A549 (cell line): ENCODE measurements around the gene NEDD4L. TPM values are rescaled to one million over a fixed set of nuclear protein-coding genes. Genes with fewer than 3 reads are reported as not detected.
A peak's percentile ranks its signal among the peaks of the same experiment; 100 is the strongest.

Source experiments
- ATAC-seq, 2 experiments: fragments of 200-7000 bp in 1 of 2; fragments of >200 bp in 1 of 2; cut with Nextera tagmentation in 1 of 2; cut with Tn5 transposase in 1 of 2; 3 replicates each; pipeline versions ENCODE4 v1.8.0 to v1.9.1; 2018 to 2020; ENCODE audit warnings: mild to moderate bottlenecking in 1 of 2, moderate library complexity in 1 of 2
- CTCF ChIA-PET: fragments of 300-600 bp; sonication (Branson Sonifier 250); formaldehyde crosslinking; extraction: SDS; loops from one replicate; lab custom pipeline; 2021; ENCODE audit warnings: antibody characterized with exemption, inconsistent platforms; lab: Yijun Ruan, JAX
- POLR2A ChIA-PET: fragments of 350-600 bp; formaldehyde crosslinking; extraction: SDS; loops from one replicate; lab custom pipeline; 2021; ENCODE audit warnings: antibody characterized with exemption, inconsistent platforms; lab: Yijun Ruan, JAX
- DNase-seq, 2 experiments: peaks; one replicate each; pipeline versions ENCODE4 v3.0.0 to v3.0.0-alpha.2; 2011 to 2016; ENCODE audit warnings: low read depth in 1 of 2, low spot score in 1 of 2
- FAIRE-seq: peaks from 2 replicates; lab custom pipeline; 2011; peaks lifted over from hg19 to GRCh38; lab: Jason Lieb, UNC
- H3K27ac ChIP-seq, 2 experiments: fragments of >200 bp; sonication (Bioruptor Twin); formaldehyde crosslinking; 3 replicates each; pipeline ENCODE4 v1.5.1; 2016 to 2017
- H3K4me1 ChIP-seq: fragments of >200 bp; sonication (Bioruptor Twin); formaldehyde crosslinking; 3 replicates; pipeline ENCODE4 v1.6.1; 2016
- H3K4me2 ChIP-seq: fragments of >200 bp; sonication (Bioruptor Twin); formaldehyde crosslinking; 3 replicates; pipeline ENCODE4 v1.6.1; 2016
- H3K4me3 ChIP-seq: fragments of >200 bp; sonication (Bioruptor Twin); formaldehyde crosslinking; 3 replicates; pipeline ENCODE4 v1.5.1; 2016
- H3K9me3 ChIP-seq: fragments of >200 bp; sonication (Bioruptor Twin); formaldehyde crosslinking; 3 replicates; pipeline ENCODE4 v1.6.1; 2016
- ELK1 ChIP-seq: fragments of 150-350 bp; IDR thresholded peaks from 2 replicates; pipeline ENCODE4 v1.6.1; 2014; ENCODE audit warnings: low read depth, mild to moderate bottlenecking, low read length
- EP300 ChIP-seq, 2 experiments: fragments of >200 bp; sonication (Bioruptor Twin); formaldehyde crosslinking; IDR thresholded peaks; 2 replicates in 1 of 2; 3 replicates in 1 of 2; pipeline ENCODE4 v1.6.1; 2016 to 2017
- ESRRA ChIP-seq: fragments of 150-350 bp; IDR thresholded peaks from 2 replicates; pipeline ENCODE4 v1.6.1; 2014; ENCODE audit warnings: mild to moderate bottlenecking, low read length, borderline replicate concordance
- FOSB ChIP-seq: fragments of 250-450 bp; sonication (Bioruptor Pico); IDR thresholded peaks from 2 replicates; pipeline ENCODE4 v1.5.0; 2020; ENCODE audit warnings: mild to moderate bottlenecking, moderate library complexity
- HDAC2 ChIP-seq: fragments of 200-600 bp; sonication (generic); IDR thresholded peaks from 2 replicates; pipeline ENCODE4 v1.6.1; 2016
- HES2 ChIP-seq: fragments of >200 bp; sonication (Bioruptor Twin); formaldehyde crosslinking; IDR thresholded peaks from 2 replicates; pipeline ENCODE4 v1.6.1; 2016
- HEYL ChIP-seq: fragments of 250-450 bp; sonication (Bioruptor Pico); IDR thresholded peaks from 2 replicates; pipeline ENCODE4 v1.8.0; 2021; ENCODE audit warnings: mild to moderate bottlenecking, moderate library complexity
- HOXA7 ChIP-seq: fragments of 250-450 bp; sonication (Bioruptor Pico); IDR thresholded peaks from 2 replicates; pipeline ENCODE4 v1.5.0; 2020; ENCODE audit warnings: mild to moderate bottlenecking, moderate library complexity
- JUN ChIP-seq, 2 experiments: fragments of >200 bp; sonication (Bioruptor Twin); formaldehyde crosslinking; IDR thresholded peaks; 2 replicates in 1 of 2; 3 replicates in 1 of 2; pipeline ENCODE4 v1.6.1; 2016 to 2017
- JUNB ChIP-seq: fragments of >200 bp; sonication (Bioruptor Twin); formaldehyde crosslinking; IDR thresholded peaks from 2 replicates; pipeline ENCODE4 v1.6.1; 2016
- MAFK ChIP-seq: fragments of 450-650 bp; IDR thresholded peaks from 2 replicates; pipeline ENCODE4 v1.6.1; 2014; ENCODE audit not compliant: partially characterized antibody
- NPAS2 ChIP-seq: fragments of 250-450 bp; sonication (Bioruptor Pico); IDR thresholded peaks from 2 replicates; pipeline ENCODE4 v1.8.0; 2022; ENCODE audit warnings: mild to moderate bottlenecking, moderate library complexity, borderline replicate concordance
- NR3C1 ChIP-seq: fragments of >200 bp; sonication (Bioruptor Twin); formaldehyde crosslinking; IDR thresholded peaks from 3 replicates; pipeline ENCODE4 v1.6.1; 2017
- POLR2AphosphoS2 ChIP-seq: conservative IDR thresholded peaks from 2 replicates; pipeline ENCODE4 v1.6.1; 2012; ENCODE audit warnings: low read length, improper control_type of control experiment, inconsistent platforms
- RAD21 ChIP-seq, 2 experiments: fragments of >200 bp in 1 of 2; sonication (Bioruptor Twin) in 1 of 2; formaldehyde crosslinking in 1 of 2; IDR thresholded peaks in 1 of 2; conservative IDR thresholded peaks in 1 of 2; 2 replicates in 1 of 2; 3 replicates in 1 of 2; pipeline ENCODE4 v1.6.1; 2012 to 2018; ENCODE audit warnings: inconsistent platforms in 1 of 2
- RCOR1 ChIP-seq: fragments of 150-350 bp; IDR thresholded peaks from 2 replicates; pipeline ENCODE4 v1.6.1; 2014; ENCODE audit warnings: antibody characterized with exemption, low read length, low read depth
- RFX5 ChIP-seq: fragments of 450-650 bp; IDR thresholded peaks from 2 replicates; pipeline ENCODE4 v1.7.1; 2014; ENCODE audit warnings: antibody characterized with exemption, mild to moderate bottlenecking, moderate library complexity
- RNF2 ChIP-seq: fragments of 200-600 bp; sonication (generic); IDR thresholded peaks from 2 replicates; pipeline ENCODE4 v1.6.1; 2016; ENCODE audit warnings: low read depth, mild to moderate bottlenecking, antibody characterized with exemption, moderate library complexity, borderline replicate concordance
- SMC3 ChIP-seq: fragments of >200 bp; sonication (Bioruptor Twin); formaldehyde crosslinking; IDR thresholded peaks from 3 replicates; pipeline ENCODE4 v1.6.1; 2018; ENCODE audit warnings: inconsistent platforms
- ZFP36 ChIP-seq: fragments of 450-650 bp; IDR thresholded peaks from 2 replicates; pipeline ENCODE4 v1.6.1; 2014; ENCODE audit warnings: borderline replicate concordance; ENCODE audit not compliant: partially characterized antibody
- WGBS: methylation state at CpG from one replicate; pipeline ENCODE4 v1.1.6; 2017; ENCODE audit errors: missing lambda C conversion rate; 5-methylcytosine and 5-hydroxymethylcytosine counted together
- polyA plus RNA-seq, 4 experiments: library from polyadenylated mRNA; depleted of rRNA in 3 of 4; stranded (reverse); fragments of >200 nt; fragmentation: RNase III in 1 of 4; extraction: RNeasy Plus Mini Kit Qiagen cat#74134 plus additional on column Dnase treatment in 1 of 4; gene quantifications; 2 replicates in 3 of 4; 3 replicates in 1 of 4; pipeline ENCODE4 v1.2.3, GENCODE V29; 2011 to 2017
- TF ChIP-seq, protein P1 (sequence below): fragments of >200 bp; sonication (Bioruptor Twin); formaldehyde crosslinking; IDR thresholded peaks from 3 replicates; pipeline ENCODE4 v1.5.1; 2016
- TF ChIP-seq, protein P2 (sequence below): IDR thresholded peaks from 2 replicates; pipeline ENCODE4 v1.6.1; 2012
- TF ChIP-seq, protein P3 (sequence below): fragments of 450-650 bp; IDR thresholded peaks from 2 replicates; pipeline ENCODE4 v1.6.1; 2014; ENCODE audit warnings: antibody characterized with exemption
- TF ChIP-seq, protein P4 (sequence below): fragments of 250-450 bp; sonication (Bioruptor Pico); IDR thresholded peaks from 2 replicates; pipeline ENCODE4 v1.5.0; 2021; ENCODE audit warnings: mild to moderate bottlenecking, moderate library complexity, borderline replicate concordance

The NEDD4L gene
- polyA plus RNA-seq, 2 of the 4 experiments (the other 2 are of a cell fraction), result 18.0 to 36.5 TPM

DNA sequence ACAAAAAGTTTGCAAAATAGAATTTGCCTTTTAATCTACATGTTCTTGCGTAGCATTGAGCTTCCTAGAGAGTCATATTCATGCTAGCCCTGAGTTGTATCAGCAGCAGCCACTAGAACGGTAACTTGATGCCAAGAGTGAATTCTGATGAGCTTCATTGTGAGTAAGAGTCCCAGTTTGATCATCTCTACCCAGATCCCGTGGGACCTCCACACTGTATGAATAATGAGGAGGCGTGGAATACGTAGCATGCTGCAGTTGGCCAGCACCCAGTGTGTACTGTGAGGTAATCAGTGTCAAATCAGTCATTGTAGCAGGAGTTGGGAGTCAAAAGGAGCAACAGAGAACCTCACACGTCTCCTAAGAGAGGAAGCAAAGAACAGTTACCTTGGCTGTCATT, 197.9 kb downstream of the NEDD4L start:
- Histone ChIP-seq H3K4me1 (peaks cover 10% of the 10 kb centered on the region; the same call in 2 of the 3 replicates), H3K4me2 (no peak overlapping the region), H3K4me3 (no peak overlapping the region), H3K9me3 (no peaks in the 10 kb centered on the region), H3K27ac (no peak overlapping the region)
- WGBS, result 70% methylated on average over 6 of the region's 6 CpGs
- POLR2A ChIA-PET, result no interaction called here
- FAIRE-seq, result no peak
- CTCF ChIA-PET, result interaction anchor here (1.0 kb wide), 1 partner anchor 13 kb away, joined by 6 read pairs; no protein-coding TSS in a partner anchor
- TF ChIP-seq, protein P1, sequence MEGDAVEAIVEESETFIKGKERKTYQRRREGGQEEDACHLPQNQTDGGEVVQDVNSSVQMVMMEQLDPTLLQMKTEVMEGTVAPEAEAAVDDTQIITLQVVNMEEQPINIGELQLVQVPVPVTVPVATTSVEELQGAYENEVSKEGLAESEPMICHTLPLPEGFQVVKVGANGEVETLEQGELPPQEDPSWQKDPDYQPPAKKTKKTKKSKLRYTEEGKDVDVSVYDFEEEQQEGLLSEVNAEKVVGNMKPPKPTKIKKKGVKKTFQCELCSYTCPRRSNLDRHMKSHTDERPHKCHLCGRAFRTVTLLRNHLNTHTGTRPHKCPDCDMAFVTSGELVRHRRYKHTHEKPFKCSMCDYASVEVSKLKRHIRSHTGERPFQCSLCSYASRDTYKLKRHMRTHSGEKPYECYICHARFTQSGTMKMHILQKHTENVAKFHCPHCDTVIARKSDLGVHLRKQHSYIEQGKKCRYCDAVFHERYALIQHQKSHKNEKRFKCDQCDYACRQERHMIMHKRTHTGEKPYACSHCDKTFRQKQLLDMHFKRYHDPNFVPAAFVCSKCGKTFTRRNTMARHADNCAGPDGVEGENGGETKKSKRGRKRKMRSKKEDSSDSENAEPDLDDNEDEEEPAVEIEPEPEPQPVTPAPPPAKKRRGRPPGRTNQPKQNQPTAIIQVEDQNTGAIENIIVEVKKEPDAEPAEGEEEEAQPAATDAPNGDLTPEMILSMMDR, result no peak
- TF ChIP-seq, protein P2, sequence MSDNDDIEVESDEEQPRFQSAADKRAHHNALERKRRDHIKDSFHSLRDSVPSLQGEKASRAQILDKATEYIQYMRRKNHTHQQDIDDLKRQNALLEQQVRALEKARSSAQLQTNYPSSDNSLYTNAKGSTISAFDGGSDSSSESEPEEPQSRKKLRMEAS, result no peak
- TF ChIP-seq JUNB (no peak), HES2 (no peak), RAD21 (conservative IDR thresholded peaks at IDR 0.05 in 1 of 2, IDR thresholded peaks at IDR 0.05 in 1 of 2) (no peak), ELK1 (no peak), NPAS2 (no peak), ESRRA (no peak), MAFK (no peak), POLR2AphosphoS2 (no peak), HDAC2 (no peak), RCOR1 (no peak), EP300 (IDR thresholded peaks at IDR 0.05) (no peak)
- TF ChIP-seq, protein P3, sequence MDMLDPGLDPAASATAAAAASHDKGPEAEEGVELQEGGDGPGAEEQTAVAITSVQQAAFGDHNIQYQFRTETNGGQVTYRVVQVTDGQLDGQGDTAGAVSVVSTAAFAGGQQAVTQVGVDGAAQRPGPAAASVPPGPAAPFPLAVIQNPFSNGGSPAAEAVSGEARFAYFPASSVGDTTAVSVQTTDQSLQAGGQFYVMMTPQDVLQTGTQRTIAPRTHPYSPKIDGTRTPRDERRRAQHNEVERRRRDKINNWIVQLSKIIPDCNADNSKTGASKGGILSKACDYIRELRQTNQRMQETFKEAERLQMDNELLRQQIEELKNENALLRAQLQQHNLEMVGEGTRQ, result no peak
- no peak for DNase-seq
- peak in 1 of 2 experiments; percentile 39; a peak in 3 of 6 replicates for ATAC-seq

GRCh38 chr18:58242435-58242834, 198.4 kb downstream of the NEDD4L start:
- Histone ChIP-seq H3K4me1 (peaks cover 10% of the 10 kb centered on the region; the same call in 2 of the 3 replicates), H3K9me3 (no peaks in the 10 kb centered on the region), H3K27ac (no peak overlapping the region), H3K4me2 (no peak overlapping the region)
- POLR2A ChIA-PET, result no interaction called here
- DNase-seq, result no peak
- TF ChIP-seq JUN (IDR thresholded peaks at IDR 0.05) (no peak), FOSB (no peak), HEYL (no peak), HES2 (no peak), HOXA7 (CRISPR knock-in tag) (no peak), POLR2AphosphoS2 (no peak), NR3C1 (no peak), RNF2 (no peak), ZFP36 (no peak), RFX5 (no peak), SMC3 (no peak)
- TF ChIP-seq, protein P4, sequence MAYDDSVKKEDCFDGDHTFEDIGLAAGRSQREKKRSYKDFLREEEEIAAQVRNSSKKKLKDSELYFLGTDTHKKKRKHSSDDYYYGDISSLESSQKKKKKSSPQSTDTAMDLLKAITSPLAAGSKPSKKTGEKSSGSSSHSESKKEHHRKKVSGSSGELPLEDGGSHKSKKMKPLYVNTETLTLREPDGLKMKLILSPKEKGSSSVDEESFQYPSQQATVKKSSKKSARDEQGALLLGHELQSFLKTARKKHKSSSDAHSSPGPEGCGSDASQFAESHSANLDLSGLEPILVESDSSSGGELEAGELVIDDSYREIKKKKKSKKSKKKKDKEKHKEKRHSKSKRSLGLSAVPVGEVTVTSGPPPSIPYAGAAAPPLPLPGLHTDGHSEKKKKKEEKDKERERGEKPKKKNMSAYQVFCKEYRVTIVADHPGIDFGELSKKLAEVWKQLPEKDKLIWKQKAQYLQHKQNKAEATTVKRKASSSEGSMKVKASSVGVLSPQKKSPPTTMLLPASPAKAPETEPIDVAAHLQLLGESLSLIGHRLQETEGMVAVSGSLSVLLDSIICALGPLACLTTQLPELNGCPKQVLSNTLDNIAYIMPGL (CRISPR knock-in tag), result no peak
- TF ChIP-seq, all 56 proteins: peak for 0
- FAIRE-seq (no peak), ATAC-seq (no peak)
- CTCF ChIA-PET, result interaction anchor here (0.9 to 1.0 kb wide), 2 partner anchors 16 to 61 kb away, joined by 3 read pairs; no protein-coding TSS in a partner anchor
- H3K4me3 ChIP-seq, result no peak overlapping the region
- WGBS, result 94% methylated on average over 12 of the region's 12 CpGs
